HEK293 (cell line): Measurements from ENCODE around the gene GCSH.

ENCODE experiments used
- ATF2 ChIP-seq: fragments of 450-650 bp; formaldehyde crosslinking; IDR thresholded peaks from 2 replicates; pipeline ENCODE4 v1.5.1; 2016; ENCODE audit warnings: missing biosample characterization, missing genetic modification characterization, low read depth
- BCL11A ChIP-seq: fragments of 450-650 bp; formaldehyde crosslinking; IDR thresholded peaks from 2 replicates; pipeline ENCODE4 v1.5.1; 2016; ENCODE audit warnings: low read depth, missing biosample characterization, missing genetic modification characterization
- BCL6B ChIP-seq: fragments of 450-650 bp; formaldehyde crosslinking; IDR thresholded peaks from 2 replicates; pipeline ENCODE4 v1.5.1; 2017; ENCODE audit warnings: missing biosample characterization, missing genetic modification characterization
- FEZF1 ChIP-seq: fragments of 450-650 bp; formaldehyde crosslinking; IDR thresholded peaks from 2 replicates; pipeline ENCODE4 v1.5.1; 2016; ENCODE audit warnings: missing biosample characterization, missing genetic modification characterization
- HIC1 ChIP-seq: fragments of 450-650 bp; formaldehyde crosslinking; IDR thresholded peaks from 2 replicates; pipeline ENCODE4 v1.5.1; 2016; ENCODE audit warnings: missing biosample characterization, missing genetic modification characterization
- MZF1 ChIP-seq: fragments of 450-650 bp; formaldehyde crosslinking; IDR thresholded peaks from 2 replicates; pipeline ENCODE4 v1.5.1; 2017; ENCODE audit warnings: missing biosample characterization, missing genetic modification characterization, borderline replicate concordance
- OSR2 ChIP-seq: fragments of 450-650 bp; formaldehyde crosslinking; IDR thresholded peaks from 2 replicates; pipeline ENCODE4 v1.5.1; 2016; ENCODE audit warnings: missing biosample characterization, missing genetic modification characterization
- PRDM1 ChIP-seq: fragments of 450-650 bp; formaldehyde crosslinking; IDR thresholded peaks from 2 replicates; pipeline ENCODE4; 2016; ENCODE audit warnings: missing biosample characterization, missing genetic modification characterization
- SALL2 ChIP-seq: fragments of 450-650 bp; formaldehyde crosslinking; IDR thresholded peaks from 2 replicates; pipeline ENCODE4 v1.5.0; 2017; ENCODE audit warnings: missing biosample characterization, mild to moderate bottlenecking, missing genetic modification characterization, borderline replicate concordance
- SETDB1 ChIP-seq: IDR thresholded peaks from one replicate; pipeline ENCODE4 v1.6.1; 2017; ENCODE audit warnings: mild to moderate bottlenecking, low read length, moderate library complexity, mixed read lengths; ENCODE audit not compliant: insufficient read length
- TSHZ1 ChIP-seq: fragments of 450-650 bp; formaldehyde crosslinking; IDR thresholded peaks from 2 replicates; pipeline ENCODE4 v1.5.1; 2016; ENCODE audit warnings: missing biosample characterization, missing genetic modification characterization, borderline replicate concordance
- ZBTB21 ChIP-seq: fragments of 450-650 bp; formaldehyde crosslinking; IDR thresholded peaks from 2 replicates; pipeline ENCODE4 v1.5.1; 2017; ENCODE audit warnings: missing biosample characterization, missing genetic modification characterization
- ZBTB8A ChIP-seq: fragments of 450-650 bp; formaldehyde crosslinking; IDR thresholded peaks from 2 replicates; pipeline ENCODE4 v1.5.1; 2016; ENCODE audit warnings: missing biosample characterization, missing genetic modification characterization
- ZFP69B ChIP-seq: fragments of 450-650 bp; formaldehyde crosslinking; IDR thresholded peaks from 2 replicates; pipeline ENCODE4 v1.5.1; 2016; ENCODE audit warnings: missing biosample characterization, missing genetic modification characterization
- ZNF157 ChIP-seq: fragments of 450-650 bp; formaldehyde crosslinking; IDR thresholded peaks from 2 replicates; pipeline ENCODE4 v1.5.1; 2016; ENCODE audit warnings: missing biosample characterization, missing genetic modification characterization
- ZNF184 ChIP-seq: fragments of 450-650 bp; IDR thresholded peaks from 2 replicates; pipeline ENCODE4 v1.5.1; 2018; ENCODE audit warnings: missing biosample characterization, mild to moderate bottlenecking, missing genetic modification characterization
- ZNF221 ChIP-seq: fragments of 450-650 bp; formaldehyde crosslinking; IDR thresholded peaks from 2 replicates; pipeline ENCODE4 v1.5.1; 2017; ENCODE audit warnings: missing biosample characterization, missing genetic modification characterization, borderline replicate concordance
- ZNF280D ChIP-seq: fragments of 450-650 bp; formaldehyde crosslinking; IDR thresholded peaks from 2 replicates; pipeline ENCODE4 v1.5.1; 2016; ENCODE audit warnings: missing biosample characterization, missing genetic modification characterization
- ZNF292 ChIP-seq: fragments of 450-650 bp; formaldehyde crosslinking; IDR thresholded peaks from 2 replicates; pipeline ENCODE4 v1.5.1; 2016; ENCODE audit warnings: low read depth, missing biosample characterization, missing genetic modification characterization, borderline replicate concordance
- ZNF391 ChIP-seq: fragments of 450-650 bp; formaldehyde crosslinking; IDR thresholded peaks from 2 replicates; pipeline ENCODE4 v1.5.1; 2016; ENCODE audit warnings: low read depth, missing biosample characterization, missing genetic modification characterization, borderline replicate concordance
- ZNF416 ChIP-seq: fragments of 450-650 bp; formaldehyde crosslinking; IDR thresholded peaks from 2 replicates; pipeline ENCODE4 v1.5.1; 2016; ENCODE audit warnings: missing biosample characterization, missing genetic modification characterization
- ZNF544 ChIP-seq: fragments of 450-650 bp; formaldehyde crosslinking; IDR thresholded peaks from 2 replicates; pipeline ENCODE4 v1.5.0; 2017; ENCODE audit warnings: missing biosample characterization, missing genetic modification characterization
- ZNF585B ChIP-seq: fragments of 450-650 bp; formaldehyde crosslinking; IDR thresholded peaks from 2 replicates; pipeline ENCODE4 v1.5.1; 2016; ENCODE audit warnings: missing biosample characterization, missing genetic modification characterization
- ZNF621 ChIP-seq: fragments of 450-650 bp; formaldehyde crosslinking; IDR thresholded peaks from 2 replicates; pipeline ENCODE4 v1.5.1; 2017; ENCODE audit warnings: missing biosample characterization, missing genetic modification characterization
- ZNF660 ChIP-seq: fragments of 450-650 bp; IDR thresholded peaks from 2 replicates; pipeline ENCODE4 v1.5.1; 2018; ENCODE audit warnings: missing biosample characterization, mild to moderate bottlenecking, missing genetic modification characterization
- ZNF768 ChIP-seq: fragments of 450-650 bp; formaldehyde crosslinking; IDR thresholded peaks from 2 replicates; pipeline ENCODE4 v1.5.1; 2018; ENCODE audit warnings: missing biosample characterization, mild to moderate bottlenecking, missing genetic modification characterization
- ZNF792 ChIP-seq: fragments of 450-650 bp; formaldehyde crosslinking; IDR thresholded peaks from 2 replicates; pipeline ENCODE4 v1.5.1; 2016; ENCODE audit warnings: missing biosample characterization, missing genetic modification characterization
- ZSCAN23 ChIP-seq: fragments of 450-650 bp; formaldehyde crosslinking; IDR thresholded peaks from 2 replicates; pipeline ENCODE4 v1.5.1; 2016; ENCODE audit warnings: missing biosample characterization, missing genetic modification characterization

GCSH gene

GRCh38 chr16:81077076-81077940 is 18.9 kb downstream of the GCSH start, which contains the start of gene C16orf46 (continued):
- TF ChIP-seq MZF1 (tag by site-specific recombination) (no peak), ZNF660 (tag by site-specific recombination) (0 out of 2 replicates have a peak, but pooled peaks have one; percentile 65), ZNF792 (tag by site-specific recombination) (no peak), ZNF768 (no peak), FEZF1 (tag by site-specific recombination) (no peak), ZSCAN23 (tag by site-specific recombination) (no peak), ZFP69B (tag by site-specific recombination) (peak; percentile 78), ZNF184 (tag by site-specific recombination) (no peak), ZNF292 (tag by site-specific recombination) (no peak), OSR2 (tag by site-specific recombination) (no peak), HIC1 (tag by site-specific recombination) (no peak), ZBTB8A (tag by site-specific recombination) (peak; percentile 18; the same call in 1 of the 2 replicates), ZNF280D (no peak), PRDM1 (0 out of 2 replicates have a peak, but pooled peaks have one; percentile 6), BCL11A (no peak), SALL2 (tag by site-specific recombination) (no peak), ZNF416 (tag by site-specific recombination) (no peak), ZNF221 (no peak), ZNF621 (no peak), SETDB1 (no peak), BCL6B (tag by site-specific recombination) (no peak), ATF2 (tag by site-specific recombination) (peak; percentile 76), TSHZ1 (tag by site-specific recombination) (no peak), ZNF157 (tag by site-specific recombination) (no peak), ZNF585B (tag by site-specific recombination) (no peak), ZNF391 (tag by site-specific recombination) (no peak), ZBTB21 (tag by site-specific recombination) (peak; percentile 37; the same call in 1 of the 2 replicates), ZNF544 (tag by site-specific recombination) (no peak)
